Left renal cortex interstitium (tissue), 4 donors: Measurements from ENCODE around the gene MAGEB6. TPM values are rescaled to one million over a fixed set of nuclear protein-coding genes. Genes with fewer than 3 reads are reported as not detected.
"Not testable (repeated sequence)": the region's sequence is repeated elsewhere in the genome, so short reads cannot be mapped to it uniquely, and the experiment has no call there.

Experiments used
- DNase-seq, 4 donors: peaks; one replicate each; pipeline ENCODE4 v3.0.0-alpha.2; 2013; ENCODE audit warnings: low read depth in 4 of 4, low spot score in 2 of 4, missing footprints in 1 of 4
- polyA plus RNA-seq, 4 donors: library from polyadenylated mRNA; unstranded; fragments of 120-200 nt; gene quantifications; one replicate each; pipeline ENCODE4 v1.2.1, GENCODE V29; 2013; ENCODE audit not compliant: insufficient read length in 4 of 4

MAGEB6 gene
- not detected for polyA plus RNA-seq

- no peak for DNase-seq
These were observed at the start of gene MAGEB6 for GRCh38 chrX:26192204-26192603. Gene MAGEB6 (plus strand): TSS chrX:26192440. CDS start chrX:26193847, 1,407 bp downstream.

GRCh38 chrX:26146024-26146423 lies 46.2 kb upstream of the MAGEB6 start:
- DNase-seq: no peak

GRCh38 chrX:26160301-26160700 lies 31.9 kb upstream of the MAGEB6 start, which contains the start of gene MAGEB6B:
Gene MAGEB6B (plus strand): TSS chrX:26160601. CDS start chrX:26160601, 0 bp downstream.
- DNase-seq: no peak

- no peak for DNase-seq
These were observed 11.3 kb downstream of the MAGEB6 start for GRCh38 chrX:26203561-26203960.

GRCh38 chrX:26204717-26205116 lies 12.5 kb downstream of the MAGEB6 start:
- not testable (repeated sequence) for DNase-seq

GRCh38 chrX:26208012-26208411 lies 15.8 kb downstream of the MAGEB6 start:
- no peak for DNase-seq

GRCh38 chrX:26215869-26216268 lies 23.6 kb downstream of the MAGEB6 start, which contains the start of gene MAGEB5:
Gene MAGEB5 (plus strand): TSS chrX:26216169. CDS start chrX:26217302, 1,133 bp downstream.
- no peak for DNase-seq

GRCh38 chrX:26219351-26219750 lies 27.1 kb downstream of the MAGEB6 start:
- no peak for DNase-seq

- DNase-seq: no peak
These were observed 41.9 kb downstream of the MAGEB6 start for GRCh38 chrX:26234177-26234576.

Other genes starting within 250 kb of the MAGEB6 start
- not detected for gene MAGEB18, start 54.1 kb upstream of the MAGEB6 start, polyA plus RNA-seq
- not detected for gene MAGEB6B, start 31.8 kb upstream of the MAGEB6 start, polyA plus RNA-seq
- gene MAGEB5, start 23.7 kb downstream of the MAGEB6 start, polyA plus RNA-seq: not detected